GM19324 (cell line): ENCODE measurements around the gene EEPD1.
"Not testable (repeated sequence)": the region's sequence is repeated elsewhere in the genome, so short reads cannot be mapped to it uniquely, and the experiment has no call there.

Experiments used
- ATAC-seq: cut with Tn5 transposase; IDR thresholded peaks from one replicate; pipeline ENCODE4 v1.9.1; 2021; ENCODE audit warnings: mild to moderate bottlenecking, moderate library complexity; ENCODE audit not compliant: unreplicated experiment, low FRiP score

EEPD1 gene

GRCh38 chr7:36152756-36153570 is at the start of gene EEPD1:
TSS of gene EEPD1 (plus strand) at chr7:36153254. CDS start at chr7:36154325, 1,071 bp downstream.
- peak; percentile 94 for ATAC-seq

GRCh38 chr7:36103837-36104561 is 49.1 kb upstream of the EEPD1 start:
- no peak for ATAC-seq

GRCh38 chr7:36106972-36107908 is 45.8 kb upstream of the EEPD1 start:
- not testable (repeated sequence) for ATAC-seq

GRCh38 chr7:36107926-36108631 is 45.0 kb upstream of the EEPD1 start:
- ATAC-seq, result no peak

GRCh38 chr7:36109013-36109627 is 43.9 kb upstream of the EEPD1 start:
- no peak for ATAC-seq

- ATAC-seq, result no peak
Measured at GRCh38 chr7:36110584-36110983, 42.5 kb upstream of the EEPD1 start.

GRCh38 chr7:36112969-36113368 is 40.1 kb upstream of the EEPD1 start:
- ATAC-seq, result no peak

GRCh38 chr7:36114355-36114754 is 38.7 kb upstream of the EEPD1 start:
- no peak for ATAC-seq

- peak; percentile 77 for ATAC-seq
Measured at GRCh38 chr7:36115448-36116321, 37.4 kb upstream of the EEPD1 start.

- ATAC-seq, result no peak
Measured at GRCh38 chr7:36116347-36117202, 36.5 kb upstream of the EEPD1 start.

- ATAC-seq, result no peak
Measured at GRCh38 chr7:36117203-36117840, 35.7 kb upstream of the EEPD1 start.

GRCh38 chr7:36118344-36118743 is 34.7 kb upstream of the EEPD1 start:
- no peak for ATAC-seq

GRCh38 chr7:36119005-36119706 is 33.9 kb upstream of the EEPD1 start:
- no peak for ATAC-seq

- ATAC-seq, result not testable (repeated sequence)
Measured at GRCh38 chr7:36119983-36120646, 32.9 kb upstream of the EEPD1 start.

GRCh38 chr7:36125630-36126029 is 27.4 kb upstream of the EEPD1 start:
- ATAC-seq, result not testable (repeated sequence)

- ATAC-seq, result no peak
Measured at GRCh38 chr7:36127075-36127740, 25.8 kb upstream of the EEPD1 start.
